ENCODE measurements around the gene LRRTM3. TPM values are rescaled to one million over a fixed set of nuclear protein-coding genes. Genes with fewer than 3 reads are reported as not detected.

The LRRTM3 gene
- total RNA-seq, 3 donors from 2014 or later: not detected

- Histone ChIP-seq H3K27me3 (no peaks in the 10 kb centered on the region), H3K9me3 (no peaks in the 10 kb centered on the region), H3K4me3 (no peak overlapping the region), H3K27ac (no peak overlapping the region), H3K36me3 (no peaks in the 10 kb centered on the region), H3K4me1 (no peaks in the 10 kb centered on the region)
- no peak for DNase-seq (ENCODE audit: low spot score in 2 of 2)
- no peak for TF ChIP-seq CTCF (IDR thresholded peaks at IDR 0.05)
- TF ChIP-seq POLR2A (IDR thresholded peaks at IDR 0.05): no peak
- TF ChIP-seq POLR2AphosphoS5 (IDR thresholded peaks at IDR 0.05): no peak
- intact Hi-C loops (cut with DNase I; ENCODE audit: low total_unique reads): no loop called here
Observed at GRCh38 chr10:67050415-67050814, 124.6 kb downstream of the LRRTM3 start.

- Histone ChIP-seq H3K27me3 (no peaks in the 10 kb centered on the region), H3K36me3 (no peaks in the 10 kb centered on the region), H3K9me3 (no peaks in the 10 kb centered on the region), H3K4me1 (no peaks in the 10 kb centered on the region), H3K4me3 (no peak overlapping the region), H3K27ac (no peak overlapping the region)
- TF ChIP-seq CTCF (IDR thresholded peaks at IDR 0.05) (no peak), POLR2A (IDR thresholded peaks at IDR 0.05) (no peak), POLR2AphosphoS5 (IDR thresholded peaks at IDR 0.05) (no peak)
- intact Hi-C loops (cut with DNase I; ENCODE audit: low total_unique reads): no loop called here
- DNase-seq (ENCODE audit: low spot score in 2 of 2): no peak
Observed at GRCh38 chr10:67072654-67073053, 146.8 kb downstream of the LRRTM3 start.

- Histone ChIP-seq H3K36me3 (no peaks in the 10 kb centered on the region), H3K27ac (no peak overlapping the region), H3K4me1 (no peaks in the 10 kb centered on the region), H3K27me3 (peaks cover 0 to 3% of the 10 kb centered on the region in 2 donors), H3K9me3 (no peaks in the 10 kb centered on the region), H3K4me3 (no peak overlapping the region)
- TF ChIP-seq POLR2AphosphoS5 (IDR thresholded peaks at IDR 0.05): no peak
- TF ChIP-seq POLR2A (IDR thresholded peaks at IDR 0.05): no peak
- TF ChIP-seq CTCF (IDR thresholded peaks at IDR 0.05): no peak
- intact Hi-C loops (cut with DNase I; ENCODE audit: low total_unique reads): no loop called here
- no peak for DNase-seq (ENCODE audit: low spot score in 2 of 2)
Observed at GRCh38 chr10:67075491-67075971, 149.7 kb downstream of the LRRTM3 start.

- peaks cover 0 to 3% of the 10 kb centered on the region in 2 donors for H3K27me3 ChIP-seq
- intact Hi-C loops (cut with DNase I; ENCODE audit: low total_unique reads): no loop called here
- no peaks in the 10 kb centered on the region for H3K36me3 ChIP-seq
- TF ChIP-seq POLR2AphosphoS5 (IDR thresholded peaks at IDR 0.05) (no peak), CTCF (IDR thresholded peaks at IDR 0.05) (no peak), POLR2A (IDR thresholded peaks at IDR 0.05) (no peak)
- DNase-seq (ENCODE audit: low spot score in 2 of 2): no peak
- H3K9me3 ChIP-seq: no peaks in the 10 kb centered on the region
- no peak overlapping the region for H3K4me3 ChIP-seq
- H3K4me1 ChIP-seq: no peaks in the 10 kb centered on the region
- no peak overlapping the region for H3K27ac ChIP-seq
Observed at GRCh38 chr10:67076144-67076543, 150.3 kb downstream of the LRRTM3 start.

GRCh38 chr10:67077376-67077775 lies 151.5 kb downstream of the LRRTM3 start:
- intact Hi-C loops (cut with DNase I; ENCODE audit: low total_unique reads): no loop called here
- Histone ChIP-seq H3K4me1 (no peaks in the 10 kb centered on the region), H3K27ac (no peak overlapping the region), H3K9me3 (no peaks in the 10 kb centered on the region), H3K36me3 (no peaks in the 10 kb centered on the region), H3K27me3 (peaks cover 0 to 3% of the 10 kb centered on the region in 2 donors), H3K4me3 (no peak overlapping the region)
- no peak for DNase-seq (ENCODE audit: low spot score in 2 of 2)
- no peak for TF ChIP-seq POLR2AphosphoS5 (IDR thresholded peaks at IDR 0.05)
- no peak for TF ChIP-seq POLR2A (IDR thresholded peaks at IDR 0.05)
- TF ChIP-seq CTCF (IDR thresholded peaks at IDR 0.05): no peak
